Neural progenitor cell (in vitro differentiated cells): ENCODE measurements around the gene PCDH15. TPM values are rescaled to one million over a fixed set of nuclear protein-coding genes. Genes with fewer than 3 reads are reported as not detected.

Experiments used
- DNase-seq: peaks from one replicate; pipeline ENCODE4 v3.0.0-alpha.2; 2016; ENCODE audit warnings: low spot score
- H2AFZ ChIP-seq: fragments of 200-600 bp; sonication (generic); replicated peaks from 2 replicates; pipeline ENCODE4 v1.6.1; 2016; ENCODE audit warnings: antibody characterized with exemption
- H3F3A ChIP-seq: fragments of 200-600 bp; sonication (generic); 2 replicates; pipeline ENCODE4 v1.6.1; 2016; ENCODE audit warnings: antibody characterized with exemption, low read depth
- H3K27ac ChIP-seq: fragments of 200-600 bp; sonication (generic); 2 replicates; pipeline ENCODE4 v1.5.1; 2016; ENCODE audit warnings: mild to moderate bottlenecking
- H3K27me3 ChIP-seq: fragments of 200-600 bp; sonication (generic); 2 replicates; pipeline ENCODE4 v1.6.1; 2016; ENCODE audit warnings: mild to moderate bottlenecking, moderate library complexity
- H3K36me3 ChIP-seq: fragments of 200-600 bp; sonication (generic); 2 replicates; pipeline ENCODE4 v1.5.1; 2016
- H3K4me1 ChIP-seq: fragments of 200-600 bp; sonication (generic); 2 replicates; pipeline ENCODE4 v1.6.1; 2016; ENCODE audit warnings: mixed run types
- H3K4me2 ChIP-seq: fragments of 200-600 bp; sonication (generic); 2 replicates; pipeline ENCODE4 v1.6.1; 2016
- H3K4me3 ChIP-seq: fragments of 200-600 bp; sonication (generic); 2 replicates; pipeline ENCODE4 v1.5.1; 2016
- H3K79me2 ChIP-seq: fragments of 200-600 bp; sonication (generic); 2 replicates; pipeline ENCODE4 v1.6.1; 2016; ENCODE audit warnings: low read depth
- H3K9ac ChIP-seq: fragments of 200-600 bp; sonication (generic); 2 replicates; pipeline ENCODE4 v1.6.1; 2016
- H3K9me3 ChIP-seq: fragments of 200-600 bp; sonication (generic); 2 replicates; pipeline ENCODE4 v1.5.1; 2016; ENCODE audit warnings: low read depth
- H4K20me1 ChIP-seq: fragments of 200-600 bp; sonication (generic); 2 replicates; pipeline ENCODE4 v1.6.1; 2016; ENCODE audit warnings: low read depth
- H3K27ac Mint-ChIP-seq: 3 replicates; pipeline ENCODE4 v1.8.0; 2021; ENCODE audit warnings: mixed read lengths
- H3K27me3 Mint-ChIP-seq: 2 replicates; pipeline ENCODE4 v1.8.0; 2022; ENCODE audit warnings: low read depth, mild to moderate bottlenecking, inconsistent platforms, moderate library complexity, mixed read lengths; ENCODE audit not compliant: insufficient read depth
- H3K36me3 Mint-ChIP-seq: 3 replicates; pipeline ENCODE4 v1.8.0; 2021; ENCODE audit warnings: mixed read lengths
- H3K4me1 Mint-ChIP-seq: 3 replicates; pipeline ENCODE4 v1.8.0; 2021; ENCODE audit warnings: mixed read lengths
- H3K4me3 Mint-ChIP-seq: 3 replicates; pipeline ENCODE4 v1.8.0; 2021; ENCODE audit warnings: mild to moderate bottlenecking, moderate library complexity, mixed read lengths
- H3K9me3 Mint-ChIP-seq: 3 replicates; pipeline ENCODE4 v1.8.0; 2020; ENCODE audit warnings: mixed read lengths
- CTCF ChIP-seq: fragments of 200-600 bp; sonication (generic); IDR thresholded peaks from 2 replicates; pipeline ENCODE4 v1.5.1; 2017; ENCODE audit warnings: antibody characterized with exemption, mild to moderate bottlenecking
- EZH2 ChIP-seq: fragments of 200-600 bp; sonication (generic); IDR thresholded peaks from 2 replicates; pipeline ENCODE4 v1.6.1; 2017; ENCODE audit warnings: antibody characterized with exemption, mild to moderate bottlenecking, moderate library complexity
- EZH2phosphoT487 ChIP-seq: fragments of 200-600 bp; sonication (generic); IDR thresholded peaks from 2 replicates; pipeline ENCODE4 v1.6.1; 2017; ENCODE audit warnings: antibody characterized with exemption
- total RNA-seq: library from RNA; depleted of rRNA; stranded (reverse); fragments of >200 nt; gene quantifications from 2 replicates; pipeline ENCODE4 v1.2.3, GENCODE V29; 2015; ENCODE audit warnings: low replicate concordance

Gene PCDH15
- total RNA-seq: 0.17 and 0.28 TPM in 2 replicates

GRCh38 chr10:54800741-54801421 lies at the start of gene PCDH15:
PCDH15 (minus strand) TSS chr10:54801231; CDS start chr10:54664262, 136,969 bp downstream.
- H3K4me2 ChIP-seq: peak within 1 kb of the TSS; percentile 12
- peaks cover 27% of the 10 kb centered on the region for H3K4me1 Mint-ChIP-seq
- TF ChIP-seq EZH2phosphoT487 (no peak), CTCF (peak; percentile 61), EZH2 (no peak)

GRCh38 chr10:54843932-54844331 lies 42.9 kb upstream of the PCDH15 start:
- no peaks in the 10 kb centered on the region for H3F3A ChIP-seq
- no peak overlapping the region for H3K27ac ChIP-seq
- Mint-ChIP-seq H3K4me3 (no peak overlapping the region), H3K4me1 (peaks cover 6% of the 10 kb centered on the region), H3K36me3 (no peaks in the 10 kb centered on the region), H3K27ac (no peak overlapping the region), H3K9me3 (no peaks in the 10 kb centered on the region), H3K27me3 (no peaks in the 10 kb centered on the region)
- H3K9me3 ChIP-seq: no peaks in the 10 kb centered on the region
- no peaks in the 10 kb centered on the region for H3K27me3 ChIP-seq
- no peaks in the 10 kb centered on the region for H3K36me3 ChIP-seq
- H2AFZ ChIP-seq: no peak overlapping the region
- H4K20me1 ChIP-seq: no peaks in the 10 kb centered on the region
- no peak overlapping the region for H3K4me3 ChIP-seq
- H3K4me1 ChIP-seq: peaks cover 2% of the 10 kb centered on the region
- TF ChIP-seq CTCF: no peak
- no peak overlapping the region for H3K4me2 ChIP-seq
- DNase-seq: no peak
- H3K79me2 ChIP-seq: no peaks in the 10 kb centered on the region
- H3K9ac ChIP-seq: no peak overlapping the region

More at GRCh38 chr10:54800741-54801421, at the start of gene PCDH15:
- Histone ChIP-seq H3K27me3 (no peaks in the 10 kb centered on the region), H3K4me1 (peaks cover 16% of the 10 kb centered on the region), H3F3A (no peaks in the 10 kb centered on the region), H3K79me2 (no peaks in the 10 kb centered on the region), H3K27ac (no peak within 1 kb of the TSS), H3K36me3 (no peaks in the 10 kb centered on the region), H4K20me1 (no peaks in the 10 kb centered on the region), H3K4me3 (no peak within 1 kb of the TSS), H2AFZ (no peak within 1 kb of the TSS), H3K9ac (no peak within 1 kb of the TSS), H3K9me3 (no peaks in the 10 kb centered on the region)
- H3K36me3 Mint-ChIP-seq: peaks cover 3% of the 10 kb centered on the region
- H3K27ac Mint-ChIP-seq: no peak within 1 kb of the TSS
- peak; percentile 85 for DNase-seq
- peaks cover 2% of the 10 kb centered on the region for H3K9me3 Mint-ChIP-seq
- peak within 1 kb of the TSS; percentile 8 for H3K4me3 Mint-ChIP-seq
- H3K27me3 Mint-ChIP-seq: no peaks in the 10 kb centered on the region

- Histone ChIP-seq H3K36me3 (no peaks in the 10 kb centered on the region), H4K20me1 (no peaks in the 10 kb centered on the region), H3F3A (no peaks in the 10 kb centered on the region), H3K79me2 (no peaks in the 10 kb centered on the region), H3K4me2 (no peak overlapping the region), H3K27ac (no peak overlapping the region), H3K27me3 (no peaks in the 10 kb centered on the region), H2AFZ (no peak overlapping the region), H3K9ac (no peak overlapping the region), H3K4me1 (no peaks in the 10 kb centered on the region), H3K4me3 (no peak overlapping the region), H3K9me3 (no peaks in the 10 kb centered on the region)
- H3K4me1 Mint-ChIP-seq: peaks cover 6% of the 10 kb centered on the region
- no peaks in the 10 kb centered on the region for H3K27me3 Mint-ChIP-seq
- H3K9me3 Mint-ChIP-seq: no peaks in the 10 kb centered on the region
- H3K4me3 Mint-ChIP-seq: no peak overlapping the region
- DNase-seq: no peak
- no peak overlapping the region for H3K27ac Mint-ChIP-seq
- H3K36me3 Mint-ChIP-seq: no peaks in the 10 kb centered on the region
- no peak for TF ChIP-seq EZH2phosphoT487
- TF ChIP-seq CTCF: no peak
- TF ChIP-seq EZH2: no peak
Measured at GRCh38 chr10:54843085-54843646, 42.1 kb upstream of the PCDH15 start.
